Suprapubic skin (tissue), 4 donors: ENCODE measurements around the gene SYT1. TPM values are rescaled to one million over a fixed set of nuclear protein-coding genes. Genes with fewer than 3 reads are reported as not detected.

Experiments
- DNase-seq, 2 donors: peaks; one replicate each; pipeline ENCODE4 v3.0.0-alpha.2; 2019; ENCODE audit warnings: low spot score in 2 of 2
- H3K27ac ChIP-seq: fragments of 200-600 bp; sonication (generic); one replicate; pipeline ENCODE4 v1.5.1; 2019
- H3K27me3 ChIP-seq: fragments of 200-600 bp; sonication (generic); one replicate; pipeline ENCODE4 v1.5.1; 2019
- H3K36me3 ChIP-seq: fragments of 200-600 bp; sonication (generic); one replicate; pipeline ENCODE4 v1.5.1; 2019
- H3K4me1 ChIP-seq: fragments of 200-600 bp; sonication (generic); one replicate; pipeline ENCODE4 v1.5.1; 2019
- H3K4me3 ChIP-seq: fragments of 200-600 bp; sonication (generic); one replicate; pipeline ENCODE4 v1.5.1; 2019; ENCODE audit warnings: mild to moderate bottlenecking
- H3K9me3 ChIP-seq: fragments of 200-600 bp; sonication (generic); one replicate; pipeline ENCODE4 v1.5.1; 2019
- CTCF ChIP-seq, 2 donors: fragments of 200-600 bp in 1 of 2; fragments of 450-650 bp in 1 of 2; sonication (generic) in 1 of 2; IDR thresholded peaks; one replicate each; pipeline ENCODE4 v1.5.1; 2016 to 2019; ENCODE audit warnings: antibody characterized with exemption in 2 of 2, mild to moderate bottlenecking in 1 of 2, moderate library complexity in 1 of 2
- EP300 ChIP-seq: sonication (generic); formaldehyde crosslinking; IDR thresholded peaks from one replicate; pipeline ENCODE4 v1.6.1; 2017; ENCODE audit warnings: antibody characterized with exemption
- POLR2A ChIP-seq, 2 donors: fragments of 450-650 bp; IDR thresholded peaks; one replicate each; pipeline ENCODE4 v1.6.1; 2017; ENCODE audit warnings: antibody characterized with exemption in 2 of 2, mild to moderate bottlenecking in 2 of 2, moderate library complexity in 2 of 2
- POLR2AphosphoS5 ChIP-seq, 3 donors: sonication (generic); formaldehyde crosslinking; IDR thresholded peaks; one replicate each; pipeline ENCODE4 v1.6.1; 2017; ENCODE audit warnings: antibody characterized with exemption in 3 of 3
- WGBS: methylation state at CpG from one replicate; pipeline ENCODE4 v1.1.5; 2018; 5-methylcytosine and 5-hydroxymethylcytosine counted together
- total RNA-seq, 4 donors: library from RNA; depleted of rRNA; stranded (reverse); fragments of >200 nt; gene quantifications; one replicate each; pipeline ENCODE4 v1.1.0, GENCODE V29; 2016

SYT1 gene
- total RNA-seq, 4 donors from 2014 or later: 0.15 to 0.31 TPM; not detected in 2

- TF ChIP-seq EP300: no peak
- no peak for TF ChIP-seq CTCF (IDR thresholded peaks at IDR 0.05)
- TF ChIP-seq POLR2A (IDR thresholded peaks at IDR 0.05): no peak
- no peak for TF ChIP-seq POLR2AphosphoS5 (IDR thresholded peaks at IDR 0.05)
- WGBS: 90% methylated on average over 5 of the region's 5 CpGs
- no peak overlapping the region for H3K27ac ChIP-seq
Measured at GRCh38 chr12:79300199-79300568, 435.6 kb downstream of the SYT1 start.

GRCh38 chr12:79301181-79301580 lies 436.6 kb downstream of the SYT1 start:
- 70% methylated on average over 3 of the region's 3 CpGs for WGBS
- TF ChIP-seq POLR2AphosphoS5 (IDR thresholded peaks at IDR 0.05) (no peak), EP300 (no peak), POLR2A (IDR thresholded peaks at IDR 0.05) (no peak), CTCF (IDR thresholded peaks at IDR 0.05) (no peak)

More at GRCh38 chr12:79300199-79300568, 435.6 kb downstream of the SYT1 start:
- no peaks in the 10 kb centered on the region for H3K9me3 ChIP-seq
- no peaks in the 10 kb centered on the region for H3K36me3 ChIP-seq
- H3K4me1 ChIP-seq: no peaks in the 10 kb centered on the region
- H3K4me3 ChIP-seq: no peak overlapping the region
- H3K27me3 ChIP-seq: no peaks in the 10 kb centered on the region
- DNase-seq: no peak

GRCh38 chr12:79302162-79302814 lies 437.7 kb downstream of the SYT1 start:
- no peak for DNase-seq
- no peaks in the 10 kb centered on the region for H3K27me3 ChIP-seq
- 54% methylated on average over 9 of the region's 9 CpGs for WGBS
- H3K27ac ChIP-seq: no peak overlapping the region
- no peaks in the 10 kb centered on the region for H3K36me3 ChIP-seq
- no peaks in the 10 kb centered on the region for H3K4me1 ChIP-seq
- TF ChIP-seq POLR2AphosphoS5 (IDR thresholded peaks at IDR 0.05): no peak
- TF ChIP-seq POLR2A (IDR thresholded peaks at IDR 0.05): no peak
- TF ChIP-seq EP300: no peak
- TF ChIP-seq CTCF (IDR thresholded peaks at IDR 0.05): no peak
- no peaks in the 10 kb centered on the region for H3K9me3 ChIP-seq
- no peak overlapping the region for H3K4me3 ChIP-seq

More at GRCh38 chr12:79301181-79301580, 436.6 kb downstream of the SYT1 start:
- Histone ChIP-seq H3K4me1 (no peaks in the 10 kb centered on the region), H3K4me3 (no peak overlapping the region), H3K27ac (no peak overlapping the region), H3K9me3 (no peaks in the 10 kb centered on the region), H3K36me3 (no peaks in the 10 kb centered on the region), H3K27me3 (no peaks in the 10 kb centered on the region)
- no peak for DNase-seq

GRCh38 chr12:79307340-79307739 lies 442.8 kb downstream of the SYT1 start:
- DNase-seq: no peak
- 90% methylated on average over 16 of the region's 16 CpGs for WGBS

More at GRCh38 chr12:79307340-79307739, 442.8 kb downstream of the SYT1 start:
- H3K27ac ChIP-seq: no peak overlapping the region
- no peaks in the 10 kb centered on the region for H3K4me1 ChIP-seq
- no peaks in the 10 kb centered on the region for H3K9me3 ChIP-seq
- no peaks in the 10 kb centered on the region for H3K27me3 ChIP-seq
- H3K4me3 ChIP-seq: no peak overlapping the region
- no peaks in the 10 kb centered on the region for H3K36me3 ChIP-seq
- TF ChIP-seq POLR2A (IDR thresholded peaks at IDR 0.05): no peak
- TF ChIP-seq EP300: no peak
- TF ChIP-seq POLR2AphosphoS5 (IDR thresholded peaks at IDR 0.05): no peak
- TF ChIP-seq CTCF (IDR thresholded peaks at IDR 0.05): no peak
